Natural killer cell (primary cell): ENCODE results near the gene PRDM7. TPM values are rescaled to one million over a fixed set of nuclear protein-coding genes. Genes with fewer than 3 reads are reported as not detected.
A peak's percentile ranks its signal among the peaks of the same experiment; 100 is the strongest.
"Not testable (repeated sequence)": the region's sequence is repeated elsewhere in the genome, so short reads cannot be mapped to it uniquely, and the experiment has no call there.

ENCODE experiments used
- ATAC-seq, 3 donors: fragments of 150-1000 bp in 2 of 3; fragments of 200-7000 bp in 1 of 3; cut with Tn5 transposase; 1 replicate in 1 of 3; 2 replicates in 2 of 3; pipeline ENCODE4 v1.10.0; 2021; ENCODE audit warnings: mild to moderate bottlenecking in 2 of 3, moderate library complexity in 2 of 3
- DNase-seq, 2 donors: peaks; one replicate each; pipeline versions ENCODE4 v3.0.0 to v3.0.0-alpha.2; 2013 to 2021; ENCODE audit warnings: mixed read lengths in 1 of 2
- H3K27ac ChIP-seq: one replicate; pipeline ENCODE4 v1.5.1; 2013; ENCODE audit warnings: mild to moderate bottlenecking, low read length
- H3K27me3 ChIP-seq: one replicate; pipeline ENCODE4 v1.6.1; 2013; ENCODE audit warnings: low read length; ENCODE audit not compliant: control insufficient read depth, insufficient read depth
- H3K36me3 ChIP-seq: one replicate; pipeline ENCODE4 v1.6.1; 2013; ENCODE audit warnings: low read length; ENCODE audit not compliant: control insufficient read depth, insufficient read depth
- H3K4me1 ChIP-seq: one replicate; pipeline ENCODE4 v1.6.1; 2013; ENCODE audit warnings: low read length; ENCODE audit not compliant: control insufficient read depth, insufficient read depth
- H3K4me3 ChIP-seq: one replicate; pipeline ENCODE4 v1.5.1; 2013; ENCODE audit warnings: low read length
- H3K9me3 ChIP-seq: one replicate; pipeline ENCODE4 v1.6.1; 2013; ENCODE audit warnings: low read length; ENCODE audit not compliant: control insufficient read depth, insufficient read depth
- H3K27ac Mint-ChIP-seq, 2 donors: one replicate each; pipeline ENCODE4 v1.8.0; 2022; ENCODE audit warnings: mild to moderate bottlenecking in 2 of 2, mixed read lengths in 2 of 2, moderate library complexity in 1 of 2
- H3K27me3 Mint-ChIP-seq, 2 donors: one replicate each; pipeline ENCODE4 v1.8.0; 2022; ENCODE audit warnings: low read depth in 2 of 2, mixed read lengths in 2 of 2
- H3K36me3 Mint-ChIP-seq: one replicate; pipeline ENCODE4 v1.8.0; 2022; ENCODE audit warnings: mixed read lengths
- H3K4me1 Mint-ChIP-seq, 2 donors: one replicate each; pipeline ENCODE4 v1.8.0; 2022; ENCODE audit warnings: mixed read lengths in 2 of 2
- H3K4me3 Mint-ChIP-seq: one replicate; pipeline ENCODE4 v1.8.0; 2022; ENCODE audit warnings: mild to moderate bottlenecking, moderate library complexity, mixed read lengths
- H3K9me3 Mint-ChIP-seq, 2 donors: one replicate each; pipeline ENCODE4 v1.8.0; 2022; ENCODE audit warnings: mixed read lengths in 2 of 2
- WGBS: methylation state at CpG from one replicate; pipeline ENCODE4 v1.1.7; 2013; ENCODE audit warnings: missing lambda C conversion rate; ENCODE audit not compliant: insufficient coverage; 5-methylcytosine and 5-hydroxymethylcytosine counted together
- intact Hi-C: fragments of 100-400 bp; cut with micrococcal nuclease; formaldehyde crosslinking; loops from one replicate; pipeline ENCODE4 v1.14.2; 2022
- total RNA-seq, 4 donors: library from RNA; stranded (reverse); fragments of 120-200 nt in 1 of 4; gene quantifications; one replicate each; pipeline versions ENCODE4 v1.2.3 to v1.2.4, GENCODE V29; 2013 to 2022
- TF ChIP-seq, protein P1 (sequence below): fragments of 200-600 bp; IDR thresholded peaks from one replicate; pipeline ENCODE4 v1.8.0; 2022; ENCODE audit warnings: antibody characterized with exemption

The PRDM7 gene
- total RNA-seq, 3 donors from 2014 or later (not counting 1 experiment from before 2014, with no cell fraction given) = not detected

DNA sequence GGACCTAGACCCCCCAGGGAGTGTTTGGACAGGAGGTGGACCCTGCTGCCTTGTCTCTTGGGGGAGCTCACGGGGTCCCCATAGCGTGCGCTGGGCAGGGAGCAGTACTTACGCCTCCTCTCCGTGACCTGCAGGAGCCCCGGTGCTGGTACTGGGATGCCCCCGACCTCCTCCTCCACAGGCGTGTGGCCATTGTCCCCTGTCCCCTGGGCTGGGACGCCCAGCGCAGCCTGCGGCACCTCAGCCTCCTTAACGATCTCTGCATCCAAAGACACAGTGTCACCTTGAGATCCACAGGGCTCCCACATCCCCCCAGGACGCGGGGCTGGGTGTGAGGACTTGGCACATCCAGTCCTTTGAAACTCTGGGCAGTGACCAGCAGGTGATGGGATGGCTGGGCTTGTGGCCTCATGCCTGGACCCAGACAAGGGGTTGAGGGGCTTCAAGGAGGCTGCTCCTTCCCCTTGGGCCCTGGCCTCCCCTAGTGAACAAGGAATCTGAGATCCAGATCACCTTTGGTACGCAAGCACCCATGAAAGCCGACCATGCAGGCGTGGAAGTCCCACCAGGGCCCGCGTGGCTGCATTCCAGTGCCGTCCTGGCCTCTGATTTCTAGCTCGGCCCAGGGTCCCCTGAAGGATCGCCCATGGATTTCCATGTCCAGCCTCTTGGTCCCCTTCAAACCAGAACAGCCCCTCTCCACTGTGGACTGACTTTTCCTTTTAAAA, 67.8 kb downstream of the PRDM7 start:
- Histone ChIP-seq H3K27ac (no peak overlapping the region), H3K4me1 (peaks cover 25% of the 10 kb centered on the region), H3K9me3 (no peaks in the 10 kb centered on the region), H3K27me3 (peaks cover 18% of the 10 kb centered on the region), H3K36me3 (no peaks in the 10 kb centered on the region), H3K4me3 (peak overlapping the region; percentile 14)
- peak overlapping the region in 1 of 2 donors; percentile 72 for H3K27ac Mint-ChIP-seq
- no peak for DNase-seq
- peak in 2 of 3 donors; percentile 19 to 24 for ATAC-seq
- intact Hi-C loops = no loop called here
- no peaks in the 10 kb centered on the region for H3K36me3 Mint-ChIP-seq
- 62% methylated on average over 22 of the region's 22 CpGs for WGBS
- peaks cover 14 to 21% of the 10 kb centered on the region in 2 donors for H3K4me1 Mint-ChIP-seq
- H3K4me3 Mint-ChIP-seq = peak overlapping the region; percentile 58
- peaks cover 0 to 20% of the 10 kb centered on the region in 2 donors for H3K27me3 Mint-ChIP-seq
- TF ChIP-seq, protein P1, sequence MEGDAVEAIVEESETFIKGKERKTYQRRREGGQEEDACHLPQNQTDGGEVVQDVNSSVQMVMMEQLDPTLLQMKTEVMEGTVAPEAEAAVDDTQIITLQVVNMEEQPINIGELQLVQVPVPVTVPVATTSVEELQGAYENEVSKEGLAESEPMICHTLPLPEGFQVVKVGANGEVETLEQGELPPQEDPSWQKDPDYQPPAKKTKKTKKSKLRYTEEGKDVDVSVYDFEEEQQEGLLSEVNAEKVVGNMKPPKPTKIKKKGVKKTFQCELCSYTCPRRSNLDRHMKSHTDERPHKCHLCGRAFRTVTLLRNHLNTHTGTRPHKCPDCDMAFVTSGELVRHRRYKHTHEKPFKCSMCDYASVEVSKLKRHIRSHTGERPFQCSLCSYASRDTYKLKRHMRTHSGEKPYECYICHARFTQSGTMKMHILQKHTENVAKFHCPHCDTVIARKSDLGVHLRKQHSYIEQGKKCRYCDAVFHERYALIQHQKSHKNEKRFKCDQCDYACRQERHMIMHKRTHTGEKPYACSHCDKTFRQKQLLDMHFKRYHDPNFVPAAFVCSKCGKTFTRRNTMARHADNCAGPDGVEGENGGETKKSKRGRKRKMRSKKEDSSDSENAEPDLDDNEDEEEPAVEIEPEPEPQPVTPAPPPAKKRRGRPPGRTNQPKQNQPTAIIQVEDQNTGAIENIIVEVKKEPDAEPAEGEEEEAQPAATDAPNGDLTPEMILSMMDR = no peak
- H3K9me3 Mint-ChIP-seq = no peaks in the 10 kb centered on the region

DNA sequence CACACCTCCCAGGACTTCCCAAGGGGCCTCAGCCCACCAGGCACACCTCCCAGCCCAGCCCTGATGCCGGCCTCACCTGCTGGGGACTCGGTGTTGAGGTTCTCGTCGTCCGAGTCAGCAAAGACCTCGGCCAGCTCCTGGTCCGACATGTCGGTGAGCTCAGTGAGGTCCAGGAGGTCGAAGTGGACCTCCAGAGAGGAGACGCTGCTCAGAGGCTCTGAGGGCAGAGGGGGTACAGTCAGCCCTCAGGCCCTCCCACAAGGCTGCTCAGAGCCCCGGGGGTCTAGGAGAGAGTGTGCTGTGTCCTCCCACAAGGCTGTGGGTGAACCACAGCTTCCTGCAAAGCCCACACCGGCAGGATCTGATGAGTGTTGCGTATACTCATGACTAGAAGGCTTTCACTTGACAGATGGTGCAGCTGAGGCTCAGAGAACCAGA, 68.4 kb downstream of the PRDM7 start:
- H3K36me3 Mint-ChIP-seq = no peaks in the 10 kb centered on the region
- TF ChIP-seq, protein P1 = no peak
- WGBS = 0% methylated on average over 13 of the region's 13 CpGs
- Histone ChIP-seq H3K4me1 (peaks cover 25% of the 10 kb centered on the region), H3K9me3 (no peaks in the 10 kb centered on the region), H3K27me3 (peaks cover 18% of the 10 kb centered on the region), H3K36me3 (no peaks in the 10 kb centered on the region), H3K27ac (peak overlapping the region; percentile 48), H3K4me3 (peak overlapping the region; percentile 14)
- H3K27ac Mint-ChIP-seq = peak overlapping the region in 1 of 2 donors; percentile 72
- intact Hi-C loops = no loop called here
- DNase-seq (peak; percentile 48 to 78), ATAC-seq (peak; percentile 78 to 98 (median 95))
- H3K27me3 Mint-ChIP-seq = peaks cover 0 to 18% of the 10 kb centered on the region in 2 donors
- H3K4me3 Mint-ChIP-seq = peak overlapping the region; percentile 58
- no peaks in the 10 kb centered on the region for H3K9me3 Mint-ChIP-seq
- peaks cover 14 to 21% of the 10 kb centered on the region in 2 donors for H3K4me1 Mint-ChIP-seq

DNA sequence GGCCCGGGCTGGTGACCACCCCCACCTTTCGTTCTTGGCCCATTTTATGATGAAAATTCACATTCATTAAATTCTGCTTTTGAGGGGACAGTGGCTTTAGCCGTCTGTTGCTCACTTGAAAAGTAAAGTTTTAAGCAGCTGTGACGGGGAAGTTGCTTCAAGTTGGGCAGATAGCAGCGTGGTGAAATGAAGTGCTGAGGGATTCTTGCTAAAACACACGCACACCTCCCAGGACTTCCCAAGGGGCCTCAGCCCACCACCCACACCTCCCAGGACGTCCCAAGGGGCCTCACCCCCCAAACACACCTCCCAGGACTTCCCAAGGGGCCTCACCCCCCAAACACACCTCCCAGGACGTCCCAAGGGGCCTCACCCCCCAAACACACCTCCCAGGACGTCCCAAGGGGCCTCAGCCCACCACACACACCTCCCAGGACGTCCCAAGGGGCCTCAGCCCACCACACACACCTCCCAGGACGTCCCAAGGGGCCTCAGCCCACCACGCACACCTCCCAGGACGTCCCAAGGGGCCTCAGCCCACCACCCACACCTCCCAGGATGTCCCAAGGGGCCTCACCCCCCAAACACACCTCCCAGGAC, 69.4 kb downstream of the PRDM7 start:
- Mint-ChIP-seq H3K27me3 (peaks cover 0 to 15% of the 10 kb centered on the region in 2 donors), H3K4me1 (peaks cover 14 to 21% of the 10 kb centered on the region in 2 donors)
- peaks cover 25% of the 10 kb centered on the region for H3K4me1 ChIP-seq
- DNase-seq, H3K4me3 Mint-ChIP-seq, H3K27ac ChIP-seq, H3K9me3 ChIP-seq, ATAC-seq, H3K27ac Mint-ChIP-seq, H3K9me3 Mint-ChIP-seq, H3K4me3 ChIP-seq, H3K36me3 Mint-ChIP-seq, H3K36me3 ChIP-seq, intact Hi-C loops: not testable (repeated sequence)
- H3K27me3 ChIP-seq = peaks cover 18% of the 10 kb centered on the region
- 56% methylated on average over 11 of the region's 13 CpGs for WGBS

DNA sequence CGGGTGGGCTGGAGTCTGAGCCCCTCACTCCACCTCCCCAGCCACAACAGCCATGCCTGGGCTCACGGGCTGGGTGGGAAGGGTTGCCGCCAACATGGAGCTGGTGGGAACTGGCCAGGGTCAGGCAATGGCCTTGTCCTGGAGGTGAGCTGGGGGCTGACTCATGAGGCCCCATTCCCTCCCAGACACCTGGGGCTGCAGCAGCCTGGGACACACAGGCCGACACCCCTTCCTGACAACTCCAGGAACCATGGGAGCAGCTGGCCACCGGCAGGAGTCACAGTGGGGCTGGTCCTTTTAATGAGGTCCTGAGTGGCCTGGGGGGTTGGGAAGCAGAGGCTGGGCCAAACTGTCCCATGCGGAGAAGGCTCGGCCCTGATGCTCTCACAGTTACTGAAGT, 70.1 kb downstream of the PRDM7 start:
- ATAC-seq (no peak), DNase-seq (no peak)
- peaks cover 14 to 21% of the 10 kb centered on the region in 2 donors for H3K4me1 Mint-ChIP-seq
- H3K27ac Mint-ChIP-seq = no peak overlapping the region
- TF ChIP-seq, protein P1 = no peak
- peaks cover 18% of the 10 kb centered on the region for H3K27me3 ChIP-seq
- no peaks in the 10 kb centered on the region for H3K36me3 Mint-ChIP-seq
- H3K36me3 ChIP-seq = no peaks in the 10 kb centered on the region
- peaks cover 0 to 12% of the 10 kb centered on the region in 2 donors for H3K27me3 Mint-ChIP-seq
- no peak overlapping the region for H3K4me3 ChIP-seq
- intact Hi-C loops = no loop called here
- peaks cover 25% of the 10 kb centered on the region for H3K4me1 ChIP-seq
- H3K9me3 ChIP-seq = no peaks in the 10 kb centered on the region
- no peaks in the 10 kb centered on the region for H3K9me3 Mint-ChIP-seq
- no peak overlapping the region for H3K27ac ChIP-seq
- H3K4me3 Mint-ChIP-seq = no peak overlapping the region
- 94% methylated on average over 7 of the region's 7 CpGs for WGBS
